Stimulated activated CD4-positive, alpha-beta T cell treated with anti-CD3 and anti-CD28 coated beads, Interleukin-2, amount 100 ng/mL, for 48 hours (primary cell): Measurements from ENCODE around the gene SEZ6L2.
A peak's percentile ranks its signal among the peaks of the same experiment; 100 is the strongest.
"Not testable (repeated sequence)": the region's sequence is repeated elsewhere in the genome, so short reads cannot be mapped to it uniquely, and the experiment has no call there.

ENCODE experiments used
- DNase-seq, 2 donors: peaks; one replicate each; pipeline ENCODE4 v3.0.0-alpha.2; 2020

Gene SEZ6L2

DNA sequence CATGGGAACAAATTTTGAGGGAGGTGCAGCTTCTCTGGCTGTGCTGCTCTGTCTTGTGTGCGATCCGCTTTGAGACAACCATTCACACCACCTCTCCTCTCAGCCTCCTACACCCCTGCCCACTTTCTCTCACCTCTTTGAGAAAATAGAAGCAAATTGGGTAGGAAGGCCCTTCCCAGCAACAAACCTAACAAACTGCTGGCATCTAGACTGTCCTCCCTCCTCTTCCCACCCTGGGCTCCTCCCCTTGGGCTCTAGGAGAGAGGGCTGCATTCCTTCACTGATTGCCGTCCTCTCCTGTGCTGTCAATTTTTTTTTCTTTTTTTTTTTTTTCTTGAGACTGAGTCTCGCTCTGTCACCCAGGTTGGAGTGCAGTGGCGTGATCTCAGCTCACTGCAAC lies 49.8 kb downstream of the SEZ6L2 start:
- DNase-seq, result no peak

DNA sequence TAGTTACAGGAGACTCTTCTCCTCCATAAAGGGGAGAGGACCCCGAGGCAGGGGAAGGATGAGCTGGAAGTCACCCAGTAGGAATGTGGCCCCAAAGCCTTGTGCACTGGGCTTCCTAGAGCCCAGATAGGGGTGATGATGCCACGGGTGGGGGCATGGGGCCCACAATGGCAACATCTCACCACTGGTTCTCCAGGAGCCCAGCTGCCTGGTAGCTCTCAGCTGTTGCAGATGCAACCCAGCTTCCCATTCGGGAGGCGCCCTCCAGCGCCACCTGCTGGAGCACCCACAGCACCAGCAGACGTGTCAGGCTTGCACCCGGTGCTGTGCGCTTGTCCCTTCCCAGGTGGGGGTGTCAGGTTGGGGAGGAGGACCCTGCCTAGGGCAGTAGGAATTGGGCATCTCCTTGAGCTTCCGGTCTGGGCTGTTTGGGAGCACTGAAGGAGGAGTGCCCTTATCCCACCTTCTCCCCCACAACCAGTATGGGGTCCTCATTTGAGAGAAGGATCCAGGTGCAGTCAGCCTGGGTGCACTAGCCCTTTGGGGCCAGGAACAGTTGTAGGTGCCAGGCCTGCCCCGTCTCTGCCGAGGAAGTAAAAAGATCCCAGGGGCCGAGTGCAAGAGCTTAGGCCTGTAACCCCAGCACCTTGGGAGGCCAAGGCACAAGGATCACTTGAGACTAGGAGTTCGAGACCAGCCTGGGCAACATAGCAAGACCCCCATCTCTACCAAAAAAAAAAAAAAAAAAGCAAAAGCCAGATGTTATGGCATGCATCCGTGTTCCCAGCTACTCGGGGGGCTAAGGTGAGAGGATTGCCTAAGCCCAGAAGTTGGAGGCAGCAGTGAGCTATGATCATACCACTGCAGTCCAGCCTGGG lies 50.7 kb downstream of the SEZ6L2 start:
- peak; percentile 87 to 89 for DNase-seq

DNA sequence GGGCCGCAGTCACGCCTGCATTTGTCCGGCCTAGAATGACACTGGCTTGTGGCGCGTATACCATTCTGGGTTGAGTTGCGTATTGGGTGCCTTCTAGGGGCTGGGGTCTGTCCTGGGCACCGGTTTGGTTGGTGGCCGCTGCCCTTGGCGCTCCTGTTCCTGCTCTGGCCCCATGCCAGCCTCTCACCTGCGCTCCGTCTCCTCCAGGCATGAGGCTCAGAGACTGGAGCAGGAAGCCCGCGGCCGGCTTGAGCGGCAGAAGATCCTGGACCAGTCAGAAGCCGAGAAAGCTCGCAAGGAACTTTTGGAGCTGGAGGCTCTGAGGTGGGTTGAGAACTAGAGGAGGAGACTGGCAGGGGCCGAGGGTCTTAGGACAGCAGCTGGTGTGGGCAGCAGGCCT lies 53.7 kb downstream of the SEZ6L2 start:
- no peak for DNase-seq

DNA sequence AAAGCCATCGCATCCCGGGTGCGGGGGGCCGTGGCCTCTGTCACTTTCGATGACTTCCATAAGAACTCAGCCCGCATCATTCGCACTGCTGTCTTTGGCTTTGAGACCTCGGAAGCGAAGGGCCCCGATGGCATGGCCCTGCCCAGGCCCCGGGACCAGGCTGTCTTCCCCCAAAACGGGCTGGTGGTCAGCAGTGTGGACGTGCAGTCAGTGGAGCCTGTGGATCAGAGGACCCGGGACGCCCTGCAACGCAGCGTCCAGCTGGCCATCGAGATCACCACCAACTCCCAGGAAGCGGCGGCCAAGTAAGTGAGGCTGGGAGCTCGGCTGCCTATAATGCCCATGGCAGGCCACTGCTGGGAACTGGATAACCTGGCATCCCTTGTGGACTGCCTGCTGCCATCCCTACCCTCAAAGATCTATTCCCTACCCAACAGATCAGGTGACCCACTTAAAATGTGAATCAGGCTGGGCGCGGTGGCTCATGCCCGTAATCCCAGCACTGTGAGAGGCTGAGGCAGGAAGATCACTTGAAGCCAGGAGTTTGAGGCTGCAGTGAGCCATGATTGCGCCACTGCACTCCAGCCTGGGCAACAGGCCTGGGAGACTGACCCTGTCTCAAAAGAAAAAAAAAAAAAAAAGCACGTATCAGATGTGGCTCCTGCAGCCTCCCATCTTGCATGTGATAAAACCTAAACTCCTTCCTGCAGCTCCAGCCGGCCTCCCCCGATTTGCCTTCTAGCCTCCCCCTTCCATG lies 54.6 kb downstream of the SEZ6L2 start:
- DNase-seq, result no peak

DNA sequence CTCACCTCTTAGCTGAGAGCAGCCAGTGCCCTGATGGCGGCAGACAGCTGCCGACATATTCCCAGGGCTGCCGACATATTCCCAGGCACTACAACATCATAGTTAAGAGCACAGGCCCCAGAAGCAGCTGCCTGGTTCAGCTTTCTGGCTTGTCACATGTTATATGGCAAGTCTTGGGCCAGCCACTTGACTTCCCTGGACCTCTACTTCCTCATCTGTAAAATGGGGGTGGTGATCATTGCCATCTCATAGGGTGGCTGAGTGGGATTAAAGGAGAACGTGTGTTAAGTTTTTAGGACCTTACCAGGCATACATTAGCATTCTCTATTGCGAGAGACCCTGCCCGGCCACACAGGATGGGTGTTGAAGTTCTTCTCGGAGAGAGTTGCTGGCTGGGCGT lies 55.4 kb downstream of the SEZ6L2 start:
- no peak for DNase-seq

DNA sequence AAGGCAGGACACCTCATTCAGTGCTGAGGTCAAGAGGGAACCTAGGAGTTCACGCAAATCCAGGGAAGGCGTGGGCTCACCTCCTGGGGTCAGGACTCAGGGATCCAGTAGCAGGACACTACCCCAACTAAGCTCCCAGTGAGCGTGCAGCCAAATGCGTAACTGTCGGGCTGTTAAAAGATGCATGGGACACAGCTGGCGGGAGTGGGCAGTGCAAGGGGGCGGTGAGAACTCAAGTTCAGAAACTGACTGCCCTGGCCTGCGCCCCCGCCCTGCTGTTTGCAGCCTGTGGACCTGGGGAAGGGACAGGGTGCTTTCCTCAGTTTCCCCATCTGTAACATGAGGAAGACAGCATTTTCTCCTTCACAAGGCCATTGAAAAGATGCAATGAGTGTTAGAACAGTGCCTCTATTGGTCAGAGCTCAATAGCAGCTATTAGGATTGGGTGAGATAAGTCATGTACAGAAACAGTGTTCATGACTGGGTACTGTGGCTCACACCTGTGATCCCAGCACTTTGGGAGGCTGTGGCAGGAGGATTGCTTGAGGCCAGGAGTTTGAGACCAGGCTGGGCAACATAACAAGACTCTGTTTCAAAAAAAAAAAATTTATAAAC lies 56.5 kb downstream of the SEZ6L2 start:
- DNase-seq, result no peak

DNA sequence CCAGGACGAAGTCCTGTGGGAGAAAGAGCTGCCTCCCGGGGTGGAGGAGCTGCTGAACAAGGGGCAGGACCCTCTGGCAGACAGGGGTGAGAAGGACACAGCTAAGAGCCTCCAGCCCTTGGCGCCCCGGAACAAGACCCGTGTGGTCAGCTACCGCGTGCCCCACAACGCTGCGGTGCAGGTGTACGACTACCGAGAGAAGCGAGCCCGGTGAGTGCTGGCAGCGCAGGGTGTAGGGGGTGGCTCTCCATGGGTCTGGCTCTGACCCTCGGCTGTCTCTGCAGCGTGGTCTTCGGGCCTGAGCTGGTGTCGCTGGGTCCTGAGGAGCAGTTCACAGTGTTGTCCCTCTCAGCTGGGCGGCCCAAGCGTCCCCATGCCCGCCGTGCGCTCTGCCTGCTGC lies 57.7 kb downstream of the SEZ6L2 start:
- no peak for DNase-seq

DNA sequence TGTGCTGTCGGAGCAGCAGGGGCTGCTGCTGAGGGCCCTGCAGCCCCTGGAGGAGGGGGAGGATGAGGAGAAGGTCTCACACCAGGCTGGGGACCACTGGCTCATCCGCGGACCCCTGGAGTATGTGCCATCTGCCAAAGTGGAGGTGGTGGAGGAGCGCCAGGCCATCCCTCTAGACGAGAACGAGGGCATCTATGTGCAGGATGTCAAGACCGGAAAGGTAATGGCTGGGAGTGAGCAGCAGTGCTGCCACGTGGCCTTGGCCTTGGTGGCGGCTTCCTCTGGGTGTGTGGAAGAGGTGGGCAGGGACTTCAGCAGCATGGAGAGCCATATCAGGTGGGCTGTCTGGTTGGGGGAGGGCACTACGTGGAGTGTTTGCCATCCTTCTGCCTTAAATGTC lies 59.1 kb downstream of the SEZ6L2 start:
- no peak for DNase-seq

DNA sequence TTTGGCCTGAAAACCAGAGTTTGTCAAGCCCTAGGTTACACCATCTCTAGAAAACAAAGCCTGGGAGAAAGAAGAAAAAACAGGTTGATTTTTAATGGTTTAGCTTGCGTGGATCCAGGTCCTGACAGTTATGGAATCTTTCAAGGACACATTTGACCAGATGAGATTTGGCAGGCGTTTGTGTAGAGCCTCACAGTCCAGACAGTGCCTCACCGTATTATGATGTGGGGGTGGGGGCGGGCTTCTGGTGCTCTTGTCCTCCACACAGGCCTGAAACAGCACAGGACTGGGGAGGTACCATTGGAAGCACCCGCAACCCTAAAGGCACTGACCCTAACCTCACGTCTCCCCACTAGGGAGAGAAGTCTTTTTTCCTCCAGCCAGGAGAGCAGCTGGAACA lies 59.5 kb downstream of the SEZ6L2 start:
- no peak for DNase-seq

DNA sequence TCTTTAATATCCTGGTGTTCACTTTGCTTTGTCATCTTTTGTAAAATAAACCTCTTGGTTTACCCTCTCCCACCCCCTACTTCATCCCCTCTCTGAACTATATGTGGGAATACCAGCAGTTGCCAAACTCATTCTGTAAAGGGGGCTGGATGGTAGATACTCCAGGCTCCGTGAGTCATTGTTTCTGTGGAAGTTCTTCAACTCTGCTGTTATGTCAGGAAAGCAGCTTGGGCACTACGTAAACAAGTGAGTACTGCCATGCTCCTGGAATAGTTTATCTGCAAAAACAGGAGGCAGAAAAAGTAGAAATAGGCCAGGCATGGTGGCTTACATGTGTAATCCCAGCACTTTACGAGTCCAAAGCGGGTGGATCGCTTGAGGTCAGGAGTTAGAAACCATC lies 61.5 kb downstream of the SEZ6L2 start:
- DNase-seq, result no peak

DNA sequence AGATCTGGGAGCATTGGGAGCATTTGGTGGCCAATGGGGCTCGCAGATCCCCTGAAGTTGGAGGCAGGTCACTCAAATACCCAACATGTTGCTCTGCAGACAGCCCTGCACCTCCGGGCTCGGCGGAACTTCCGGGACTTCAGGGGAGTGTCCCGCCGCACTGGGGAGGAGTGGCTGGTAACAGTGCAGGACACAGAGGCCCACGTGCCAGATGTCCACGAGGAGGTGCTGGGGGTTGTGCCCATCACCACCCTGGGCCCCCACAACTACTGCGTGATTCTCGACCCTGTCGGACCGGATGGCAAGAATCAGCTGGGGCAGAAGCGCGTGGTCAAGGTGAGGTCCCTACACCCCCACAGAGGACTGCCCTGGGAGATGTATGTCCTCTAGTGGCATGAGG lies 62.7 kb downstream of the SEZ6L2 start:
- DNase-seq, result no peak

DNA sequence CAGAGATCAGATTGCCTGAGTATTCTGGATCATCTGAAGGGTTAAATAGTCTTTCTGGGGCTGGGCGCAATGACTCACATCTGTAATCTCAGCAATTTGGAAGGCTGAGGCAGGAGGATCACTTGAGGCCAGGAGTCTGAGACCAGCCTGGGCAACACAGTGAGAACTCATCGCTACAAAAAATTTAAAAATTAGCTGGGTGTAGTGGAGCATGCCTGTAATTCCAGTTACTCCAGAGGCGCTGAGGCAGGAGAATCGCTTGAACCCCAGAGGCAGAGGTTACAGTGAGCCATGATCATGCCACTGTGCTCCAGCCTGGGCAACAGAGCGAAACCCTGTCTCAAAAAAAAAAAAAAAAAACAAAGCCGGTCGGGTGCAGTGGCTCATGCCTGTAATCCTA lies 63.4 kb downstream of the SEZ6L2 start:
- DNase-seq, result no peak

DNA sequence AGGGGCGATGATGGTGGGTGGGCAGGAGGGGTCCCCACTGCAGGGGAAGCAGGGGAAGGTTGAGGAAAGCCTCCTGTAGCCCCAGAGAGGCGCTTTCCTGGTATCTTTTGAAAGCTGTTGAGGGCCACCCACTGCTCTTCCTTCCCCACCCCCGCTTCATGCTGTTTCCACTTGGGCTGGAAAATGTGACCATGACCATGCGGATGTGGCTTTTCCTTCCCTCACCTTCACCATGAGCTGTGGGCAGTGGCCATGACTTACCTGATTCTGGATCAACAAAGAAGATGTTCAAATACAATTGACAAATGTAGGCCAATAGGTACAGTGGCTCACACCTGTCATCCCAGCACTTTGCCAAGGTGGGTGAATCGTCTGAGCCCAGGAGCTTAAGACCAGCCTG lies 65.3 kb downstream of the SEZ6L2 start:
- DNase-seq, result no peak

DNA sequence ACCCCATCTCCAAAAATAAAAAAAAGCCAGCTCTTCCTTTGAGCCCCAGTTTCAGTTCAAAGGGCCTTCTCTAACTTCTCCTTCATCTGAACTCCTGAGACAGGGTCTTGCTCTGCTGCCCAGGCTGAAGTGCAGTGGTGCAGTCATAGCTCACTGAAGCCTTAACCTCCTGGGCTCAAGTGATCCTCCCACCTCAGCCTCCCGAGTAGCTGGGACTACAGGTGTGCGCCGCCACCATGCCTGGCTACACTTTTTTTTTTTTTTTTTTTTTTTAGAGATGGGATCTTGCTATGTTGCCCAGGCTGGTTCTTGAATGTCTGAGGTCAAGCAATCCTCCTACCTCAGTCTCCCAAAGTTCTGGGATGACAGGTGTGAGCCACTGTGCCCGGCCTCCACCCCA lies 66.1 kb downstream of the SEZ6L2 start:
- DNase-seq, result not testable (repeated sequence)

DNA sequence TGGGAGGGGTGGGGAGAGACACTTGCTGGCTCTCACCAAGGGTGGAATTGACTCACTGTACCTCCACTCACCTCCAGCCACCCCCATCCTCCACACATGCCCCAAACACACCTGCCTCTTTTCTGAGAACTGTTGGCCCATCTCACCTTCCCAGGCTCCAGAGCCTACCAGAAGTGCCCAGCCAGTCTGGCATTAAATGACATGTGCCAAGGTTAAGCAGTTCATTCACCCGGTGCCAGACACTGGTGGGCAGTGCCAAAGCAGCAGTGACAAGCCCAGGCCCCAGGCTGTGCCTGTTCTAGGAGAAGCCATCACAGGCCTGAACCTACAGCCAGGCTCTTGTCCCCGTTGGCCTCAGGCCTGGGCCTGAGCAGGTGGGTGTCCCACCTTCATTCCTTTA lies 67.9 kb downstream of the SEZ6L2 start:
- no peak for DNase-seq

DNA sequence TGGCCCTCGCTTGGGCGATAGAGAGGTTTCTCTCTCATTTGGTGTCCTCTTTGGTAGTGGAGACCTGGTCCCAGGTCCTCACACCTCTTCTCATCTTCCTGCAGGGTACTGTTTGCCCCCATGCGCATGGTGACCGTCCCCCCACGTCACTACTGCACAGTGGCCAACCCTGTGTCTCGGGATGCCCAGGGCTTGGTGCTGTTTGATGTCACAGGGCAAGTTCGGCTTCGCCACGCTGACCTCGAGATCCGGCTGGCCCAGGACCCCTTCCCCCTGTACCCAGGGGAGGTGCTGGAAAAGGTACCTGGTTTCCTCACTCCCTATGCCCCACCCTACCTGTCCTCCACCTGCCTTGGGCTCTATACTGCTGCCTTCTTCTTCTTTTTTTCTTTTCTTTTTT lies 68.6 kb downstream of the SEZ6L2 start:
- DNase-seq, result no peak

DNA sequence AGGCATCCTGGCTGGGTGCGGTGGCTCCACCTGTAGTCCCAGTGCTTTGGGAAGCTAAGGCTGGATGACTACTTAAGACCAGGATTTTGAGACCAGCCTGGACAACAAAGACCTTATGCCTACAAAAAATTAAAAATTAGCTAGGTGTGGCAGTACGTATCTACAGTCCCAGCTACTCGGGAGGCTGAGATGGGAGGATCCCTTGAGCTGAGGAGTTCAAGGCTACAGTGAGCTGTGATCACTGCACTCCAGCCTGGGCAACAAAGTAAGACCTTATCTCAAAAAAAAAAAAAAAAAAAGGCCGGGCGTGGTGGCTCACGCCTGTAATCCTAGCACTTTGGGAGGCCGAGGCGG lies 73.0 kb downstream of the SEZ6L2 start:
- DNase-seq, result no peak

DNA sequence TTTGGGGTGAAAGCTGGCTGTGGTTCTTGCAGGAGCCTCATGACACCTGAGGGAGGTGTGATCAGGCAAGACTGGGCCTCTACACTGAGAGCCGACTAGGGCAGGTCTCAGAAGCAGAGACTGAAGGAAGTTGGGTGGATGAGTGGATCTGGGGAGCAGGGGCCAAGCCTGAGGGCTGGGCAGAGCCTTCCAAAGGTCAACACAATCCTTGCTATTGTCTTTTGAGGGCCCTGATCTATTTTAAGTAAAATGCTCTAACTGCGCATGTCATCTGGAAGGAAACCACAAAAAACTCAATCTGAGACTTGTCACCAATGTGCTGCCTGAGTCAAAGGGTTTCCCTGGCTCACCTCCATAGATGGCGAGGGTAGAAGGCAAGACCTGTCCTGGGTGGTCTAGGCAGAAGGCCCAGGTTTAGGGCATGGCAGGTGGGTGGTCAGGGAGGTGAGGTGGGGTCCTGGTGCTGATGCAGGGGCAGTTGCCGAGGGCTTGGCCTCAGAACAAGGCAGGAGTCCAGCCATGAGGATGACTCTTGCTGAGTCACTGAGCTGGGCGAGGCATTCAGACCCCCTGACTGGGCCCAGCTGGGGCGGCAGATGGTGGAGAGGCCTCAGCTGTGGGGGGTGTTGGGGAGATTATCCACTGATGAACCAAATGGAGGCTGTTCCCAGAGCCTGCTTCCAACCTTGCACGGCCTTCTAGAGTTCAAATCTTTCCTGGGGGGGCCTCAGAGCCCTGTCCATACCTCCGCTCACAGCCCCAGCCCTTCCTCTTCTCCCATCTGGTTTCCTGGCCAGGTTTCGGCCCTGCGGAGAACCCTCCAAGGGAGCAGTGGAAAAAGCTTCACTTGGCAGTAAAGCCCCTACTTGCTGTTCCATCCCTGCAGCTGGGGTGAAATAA lies 74.0 kb downstream of the SEZ6L2 start:
- peak in 1 of 2 donors; percentile 51 for DNase-seq

DNA sequence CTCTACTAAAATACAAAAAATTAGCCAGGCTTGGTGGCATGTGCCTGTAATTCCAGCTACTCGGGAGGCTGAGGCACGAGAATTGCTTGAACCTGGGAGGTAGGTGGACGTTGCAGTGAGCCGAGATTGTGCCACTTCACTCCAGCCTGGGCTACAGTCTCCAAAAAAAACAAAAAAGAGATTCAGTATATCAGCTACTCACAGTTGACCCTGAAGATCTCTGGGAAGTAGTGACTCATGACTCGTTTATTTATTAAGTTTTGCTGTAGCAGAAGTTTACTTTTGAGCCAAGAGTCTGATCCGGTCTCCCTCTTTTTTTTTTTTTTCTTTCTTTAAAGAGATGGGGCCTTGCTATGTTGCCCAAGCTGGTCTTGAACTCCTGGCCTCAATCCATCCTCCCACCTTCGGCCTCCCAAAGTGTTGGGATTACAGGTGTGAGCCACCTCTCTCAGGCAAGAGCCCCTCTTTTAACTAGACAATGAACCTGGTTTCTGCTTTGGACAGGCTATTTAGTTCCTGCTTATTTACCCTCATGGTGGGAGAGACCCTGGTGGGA lies 74.7 kb downstream of the SEZ6L2 start:
- DNase-seq, result no peak

DNA sequence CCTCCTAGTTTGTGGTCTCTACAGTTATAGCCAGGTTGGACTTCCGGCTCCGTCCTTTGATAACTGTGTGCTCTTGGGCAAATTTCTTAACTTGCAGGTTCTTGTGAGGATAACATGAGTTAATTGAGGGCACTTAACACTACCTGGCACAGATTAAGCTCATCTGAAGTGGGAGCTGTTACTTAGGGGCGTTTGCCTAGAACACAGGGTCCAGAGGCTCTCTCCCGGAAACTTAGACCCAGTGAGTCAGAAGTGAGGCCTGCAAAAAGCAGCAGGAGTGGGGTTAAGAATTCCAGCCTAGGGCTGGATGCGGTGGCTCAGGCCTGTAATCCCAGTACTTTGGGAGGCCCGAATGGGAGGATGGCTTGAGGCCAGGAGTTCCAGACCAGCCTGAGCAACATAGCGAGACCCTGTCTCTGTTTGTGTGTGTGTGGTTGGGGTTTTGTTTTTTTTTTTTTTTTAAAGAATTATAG lies 77.7 kb downstream of the SEZ6L2 start:
- DNase-seq, result no peak
